Stimulated activated CD8-positive, alpha-beta memory T cell treated with anti-CD3 and anti-CD28 coated beads, Interleukin-2, amount 100 ng/mL, for 1 hour (primary cell): ENCODE measurements around the gene SPEM1.

Source experiments
- DNase-seq, 2 donors: peaks; one replicate each; pipeline ENCODE4 v3.0.0-alpha.2; 2020; ENCODE audit warnings: low read depth in 2 of 2

Gene SPEM1

GRCh38 chr17:7418472-7419152, 1.5 kb upstream of the SPEM1 start:
- no peak for DNase-seq

- DNase-seq, result no peak
These were observed 1.1 kb downstream of the SPEM1 start for GRCh38 chr17:7421186-7421585.

- DNase-seq, result no peak
These were observed 3.6 kb downstream of the SPEM1 start for GRCh38 chr17:7423679-7424078.

- no peak for DNase-seq
These were observed 5.2 kb downstream of the SPEM1 start, which contains the start of gene SPEM2 for GRCh38 chr17:7425316-7425715. Gene SPEM2 (plus strand): TSS chr17:7425616. CDS start chr17:7425689, 73 bp downstream.

GRCh38 chr17:7425756-7426155, 5.6 kb downstream of the SPEM1 start:
- no peak for DNase-seq

- no peak for DNase-seq
These were observed 6.2 kb downstream of the SPEM1 start for GRCh38 chr17:7426203-7426863.

GRCh38 chr17:7426896-7427489, 6.9 kb downstream of the SPEM1 start:
- no peak for DNase-seq

GRCh38 chr17:7427549-7427948, 7.4 kb downstream of the SPEM1 start:
- DNase-seq, result no peak

GRCh38 chr17:7428557-7428956, 8.4 kb downstream of the SPEM1 start, which contains the start of gene SPEM3:
Gene SPEM3 (plus strand): TSS chr17:7428857. CDS start chr17:7428903, 46 bp downstream.
- no peak for DNase-seq

- DNase-seq, result no peak
These were observed 9.6 kb downstream of the SPEM1 start for GRCh38 chr17:7429722-7430121.

- no peak for DNase-seq
These were observed 11.1 kb downstream of the SPEM1 start for GRCh38 chr17:7431231-7431630.

- DNase-seq, result no peak
These were observed 12.2 kb downstream of the SPEM1 start for GRCh38 chr17:7432296-7432695.

- DNase-seq, result peak in 1 of 2 donors; percentile 26
These were observed 15.8 kb downstream of the SPEM1 start for GRCh38 chr17:7435676-7436555.

GRCh38 chr17:7436556-7437368, 16.6 kb downstream of the SPEM1 start:
- peak; percentile 58 to 68 for DNase-seq

GRCh38 chr17:7437369-7437863, 17.3 kb downstream of the SPEM1 start:
- DNase-seq, result no peak

- DNase-seq, result peak in 1 of 2 donors; percentile 24
These were observed 18.0 kb downstream of the SPEM1 start for GRCh38 chr17:7437950-7438614.

- no peak for DNase-seq
These were observed 18.7 kb downstream of the SPEM1 start for GRCh38 chr17:7438656-7439460.

- DNase-seq, result no peak
These were observed 19.5 kb downstream of the SPEM1 start, which contains the start of gene FGF11 for GRCh38 chr17:7439462-7440112. Gene FGF11 (plus strand): TSS chr17:7439512. CDS start chr17:7439621, 109 bp downstream.
